GM19463 (cell line): ENCODE data around the gene CATSPERE.

Experiments
- ATAC-seq: cut with Tn5 transposase; IDR thresholded peaks from one replicate; pipeline ENCODE4 v1.9.1; 2021; ENCODE audit warnings: mild to moderate bottlenecking, moderate library complexity; ENCODE audit not compliant: unreplicated experiment

The CATSPERE gene

DNA sequence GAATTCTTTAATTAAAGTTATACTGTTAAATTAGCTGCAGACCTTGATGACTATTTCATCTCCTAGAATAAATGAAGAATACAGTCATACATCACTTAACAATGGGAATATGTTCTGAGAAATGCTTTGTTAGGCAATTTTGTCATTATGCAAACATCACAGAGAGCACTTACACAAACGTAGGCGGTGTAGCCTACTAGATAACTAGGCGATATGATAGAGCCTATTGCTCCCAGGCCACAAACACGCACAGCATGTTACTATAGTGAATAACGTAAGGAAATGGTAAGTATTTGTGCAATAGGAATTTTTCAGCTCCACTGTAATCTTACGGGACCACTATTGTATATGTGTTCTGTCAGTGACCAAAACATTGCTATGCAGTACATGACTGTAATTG is 154.2 kb downstream of the CATSPERE start:
- no peak for ATAC-seq

DNA sequence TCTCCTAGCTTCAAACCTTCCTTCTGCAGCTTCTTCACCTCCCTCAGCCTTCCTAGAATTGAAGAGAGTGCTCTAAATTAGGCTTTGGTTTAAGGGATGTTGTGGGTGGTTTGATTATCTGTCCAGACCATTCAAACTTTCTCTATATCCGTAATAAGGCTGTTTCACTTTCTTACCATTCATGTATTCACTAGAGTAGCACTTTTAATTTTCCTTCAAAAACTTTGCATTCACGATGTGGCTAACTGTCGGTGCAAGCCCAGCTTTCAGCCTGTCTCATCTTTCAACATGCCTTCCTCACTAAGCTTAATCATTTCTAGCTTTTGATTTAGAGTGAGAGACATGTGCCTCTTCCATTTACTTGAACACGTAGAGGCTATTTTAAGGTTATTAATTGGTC is 165.6 kb downstream of the CATSPERE start:
- ATAC-seq: no peak

DNA sequence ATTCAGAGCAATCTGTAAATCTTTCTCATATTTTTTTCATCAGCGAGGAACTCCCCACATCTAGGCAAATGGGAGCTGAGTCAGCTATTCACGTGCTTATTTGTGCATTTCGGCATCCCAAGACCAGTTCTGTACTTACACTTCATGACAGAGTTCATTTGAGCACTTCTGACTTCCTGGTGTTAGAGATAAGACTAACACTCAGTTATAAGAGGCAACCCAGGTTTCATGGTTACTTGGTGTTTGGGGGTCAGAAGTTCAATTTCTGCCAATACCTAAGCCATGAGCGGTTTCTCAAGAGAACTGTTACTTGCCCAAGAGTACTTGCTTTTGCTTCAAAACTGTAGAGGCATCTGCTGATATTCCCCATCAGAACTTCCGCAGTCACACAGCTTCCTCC is 167.7 kb downstream of the CATSPERE start:
- ATAC-seq: no peak

DNA sequence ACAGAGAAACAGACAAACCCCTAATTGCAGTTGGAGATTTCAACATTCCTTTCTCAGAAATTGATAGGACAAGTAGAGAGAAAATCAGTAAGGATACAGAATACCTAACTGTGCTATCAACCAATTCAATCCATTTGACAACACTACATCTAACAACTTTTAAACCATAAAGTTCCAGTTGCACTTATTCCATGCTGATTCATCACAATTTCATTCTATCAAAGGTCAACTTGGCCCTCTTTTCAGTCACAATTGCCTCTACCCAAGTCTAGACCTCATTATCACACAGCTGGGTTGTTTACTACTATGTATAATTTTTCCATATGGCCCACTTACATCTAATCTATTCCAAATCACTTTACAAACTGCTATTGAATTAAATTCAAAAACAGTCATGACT is 172.1 kb downstream of the CATSPERE start:
- ATAC-seq: no peak

DNA sequence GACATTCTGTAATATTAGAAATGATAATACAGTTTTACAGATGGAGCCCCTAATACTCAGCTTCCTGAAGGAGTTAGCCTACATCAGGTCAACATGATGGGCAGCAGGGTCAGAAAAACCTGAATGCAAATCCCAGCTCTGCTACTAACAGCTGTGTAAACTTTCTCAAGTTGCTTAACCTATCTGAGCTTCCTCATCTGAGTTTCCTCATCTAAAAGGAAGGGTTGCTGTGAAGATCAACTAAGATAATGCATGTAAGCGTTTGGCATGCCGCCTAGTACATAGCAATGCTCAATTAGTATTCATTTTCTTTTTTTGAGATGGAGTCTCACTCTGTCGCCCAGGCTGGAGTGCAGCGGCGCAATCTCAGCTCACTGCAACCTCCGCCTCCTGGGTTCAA is 173.5 kb downstream of the CATSPERE start:
- ATAC-seq: no peak

DNA sequence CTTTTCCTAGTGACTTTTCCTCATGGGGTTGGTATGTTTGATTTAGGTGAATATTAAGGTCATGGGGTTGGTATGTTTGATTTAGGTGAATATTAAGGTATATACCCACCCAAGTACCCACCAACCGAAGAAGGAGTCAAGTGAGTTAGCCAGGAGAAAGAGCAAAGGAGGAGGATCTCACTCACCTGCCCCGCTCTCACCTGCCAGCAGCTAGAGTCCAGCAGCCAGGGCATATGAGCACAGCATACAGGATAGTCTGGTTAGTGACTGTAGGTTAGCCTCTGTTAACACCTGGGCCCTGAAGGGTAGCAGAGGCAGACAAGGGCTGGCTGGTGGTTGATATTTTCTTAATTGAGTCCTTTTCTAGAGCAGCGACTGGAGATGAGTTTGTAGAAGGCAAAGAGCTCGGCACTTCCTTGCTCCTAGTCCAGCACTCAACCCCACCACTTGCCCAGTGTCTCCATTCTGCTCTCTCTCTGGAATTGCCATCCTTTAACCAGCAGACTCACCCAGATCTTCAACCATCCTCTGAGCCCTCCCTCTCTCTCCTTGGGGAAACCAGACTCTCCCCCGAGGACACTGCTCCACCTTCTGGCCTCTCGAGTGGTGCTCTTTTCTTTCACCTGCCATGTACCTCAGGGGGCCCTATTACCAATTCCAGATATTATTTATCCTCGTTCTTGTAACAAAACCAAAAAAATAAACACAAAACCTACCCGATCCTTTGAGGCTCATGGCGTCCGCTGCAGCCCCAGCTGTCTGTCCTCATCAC is 175.6 kb downstream of the CATSPERE start:
- ATAC-seq: no peak

DNA sequence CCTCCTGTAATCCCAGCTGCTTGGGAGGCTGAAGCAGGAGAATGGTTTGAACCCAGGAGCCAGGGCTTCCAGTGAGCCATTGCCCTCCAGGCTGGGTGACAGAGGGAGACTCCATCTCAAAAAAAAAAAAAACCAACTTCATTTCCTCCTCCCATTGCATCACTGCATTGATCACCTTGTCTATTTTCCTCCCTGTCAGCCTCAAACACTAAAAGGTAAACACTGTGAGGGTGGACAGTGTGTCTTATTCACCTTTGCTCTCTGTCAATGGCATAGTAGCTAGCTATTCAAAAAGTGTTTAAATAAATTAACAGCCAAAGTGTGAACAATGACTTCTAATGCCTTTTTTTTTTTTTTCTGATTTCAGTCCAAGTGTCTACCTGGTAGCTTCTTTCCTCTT is 178.5 kb downstream of the CATSPERE start:
- ATAC-seq: no peak

DNA sequence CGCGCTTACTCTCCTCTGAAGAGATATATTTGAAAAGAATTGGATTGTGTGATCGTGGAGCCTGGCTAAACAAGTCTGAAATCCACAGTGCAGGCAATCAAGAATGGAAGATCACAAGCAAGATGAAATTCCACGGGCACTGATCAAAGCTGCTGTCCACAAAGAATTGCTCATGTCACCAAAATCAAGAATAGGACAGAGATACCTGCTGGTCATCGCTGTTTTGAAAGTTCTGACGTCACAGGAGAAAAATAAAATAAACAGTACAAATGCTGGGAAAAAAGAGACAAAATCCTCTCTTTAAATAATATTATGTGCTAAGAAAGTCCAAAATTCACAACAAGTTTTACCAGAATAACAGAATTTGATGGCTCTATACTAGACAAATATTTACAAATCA is 179.8 kb downstream of the CATSPERE start:
- ATAC-seq: no peak

DNA sequence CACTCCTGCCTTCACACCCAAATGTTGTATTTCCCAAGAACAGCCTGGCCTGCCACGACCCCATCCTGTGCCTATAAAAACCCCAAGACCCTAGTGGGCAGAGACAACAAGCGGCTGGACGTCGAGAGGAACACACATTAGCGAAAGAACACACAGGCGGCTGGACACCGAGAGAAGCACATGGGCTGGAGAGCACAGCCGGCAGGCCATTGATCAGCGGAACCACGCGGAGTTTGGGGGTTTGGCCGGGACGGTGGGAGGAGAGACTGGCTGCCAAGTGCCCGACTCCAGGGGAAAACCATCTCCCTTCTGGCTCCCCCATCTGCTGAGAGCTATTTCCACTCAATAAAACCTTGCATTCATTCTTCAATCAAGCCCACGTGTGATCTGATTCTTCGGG is 181.5 kb downstream of the CATSPERE start:
- no peak for ATAC-seq

DNA sequence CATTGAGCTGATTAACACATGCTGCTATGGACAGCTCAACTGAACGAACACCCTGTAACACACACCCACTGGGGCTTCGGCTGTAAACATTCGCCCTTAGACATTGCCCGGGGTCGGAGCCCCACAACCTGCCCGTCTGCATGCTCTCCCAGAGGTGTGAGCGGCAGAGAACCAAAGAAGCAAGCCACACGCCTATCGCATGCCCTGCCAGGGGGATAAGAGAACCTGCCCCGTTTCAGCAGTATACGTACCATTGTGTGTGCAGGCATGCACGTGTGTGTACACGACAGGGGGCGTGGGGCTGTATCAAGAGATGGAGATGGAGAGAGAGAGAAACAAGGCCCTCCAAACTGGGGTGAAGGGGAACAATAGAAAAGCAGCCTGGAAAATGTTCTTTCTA is 181.9 kb downstream of the CATSPERE start:
- no peak for ATAC-seq

DNA sequence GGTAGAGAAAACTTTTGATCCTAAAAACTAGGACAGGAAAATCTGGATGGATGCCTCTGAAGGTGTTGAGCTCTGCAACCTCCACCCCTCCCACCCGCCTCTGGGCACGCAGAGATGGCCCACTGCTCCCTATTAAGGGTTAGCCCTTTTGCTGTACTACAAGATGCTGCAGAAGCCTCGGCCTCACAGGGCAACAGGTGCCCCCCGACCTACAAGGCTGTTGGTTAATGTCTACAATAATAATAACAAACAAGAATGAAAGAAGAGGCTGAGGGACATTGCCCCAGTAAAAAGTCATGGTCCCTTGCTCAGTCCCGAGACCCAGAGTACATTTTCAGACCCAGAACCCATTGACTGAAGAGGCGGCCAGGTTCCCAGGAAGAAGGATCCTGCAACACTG is 184.3 kb downstream of the CATSPERE start:
- ATAC-seq: no peak

DNA sequence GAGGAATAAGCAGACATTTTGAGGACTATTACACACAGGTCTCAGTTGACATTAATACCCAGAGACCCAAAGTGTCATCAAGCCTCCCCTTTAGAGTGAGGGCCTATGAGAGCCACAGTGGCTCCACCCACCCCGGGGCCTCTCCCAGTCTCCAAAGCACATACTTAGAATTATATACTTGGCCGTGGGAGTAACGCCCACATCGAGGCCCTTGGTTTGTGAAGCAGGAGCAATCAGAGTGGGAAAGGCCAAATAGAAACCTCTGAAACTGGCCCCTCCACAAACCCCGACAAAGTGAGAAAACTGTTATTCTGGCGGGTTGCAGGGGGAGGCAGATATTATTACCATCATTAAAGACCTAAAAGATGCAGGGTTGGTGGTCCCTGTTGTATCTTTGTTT is 184.8 kb downstream of the CATSPERE start:
- no peak for ATAC-seq

DNA sequence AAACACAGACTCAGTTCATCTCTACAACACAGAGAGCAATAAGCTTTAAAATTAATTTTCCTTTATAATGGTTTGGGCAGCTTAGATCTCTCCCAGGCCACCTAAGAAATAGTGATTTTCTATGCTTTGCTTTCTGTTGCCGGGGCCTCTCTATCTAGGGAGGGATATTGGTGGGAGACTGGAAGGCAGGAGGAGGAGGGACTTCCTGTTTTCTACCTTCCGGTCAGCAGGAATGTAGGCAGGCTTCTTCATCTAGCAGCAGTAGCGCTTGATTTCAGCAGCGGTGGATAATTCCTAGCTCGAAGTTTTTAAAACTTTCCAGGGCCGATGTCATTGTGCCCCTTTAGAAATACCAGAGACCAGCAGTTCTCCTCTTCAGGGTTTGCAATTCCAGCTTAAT is 186.7 kb downstream of the CATSPERE start:
- no peak for ATAC-seq

DNA sequence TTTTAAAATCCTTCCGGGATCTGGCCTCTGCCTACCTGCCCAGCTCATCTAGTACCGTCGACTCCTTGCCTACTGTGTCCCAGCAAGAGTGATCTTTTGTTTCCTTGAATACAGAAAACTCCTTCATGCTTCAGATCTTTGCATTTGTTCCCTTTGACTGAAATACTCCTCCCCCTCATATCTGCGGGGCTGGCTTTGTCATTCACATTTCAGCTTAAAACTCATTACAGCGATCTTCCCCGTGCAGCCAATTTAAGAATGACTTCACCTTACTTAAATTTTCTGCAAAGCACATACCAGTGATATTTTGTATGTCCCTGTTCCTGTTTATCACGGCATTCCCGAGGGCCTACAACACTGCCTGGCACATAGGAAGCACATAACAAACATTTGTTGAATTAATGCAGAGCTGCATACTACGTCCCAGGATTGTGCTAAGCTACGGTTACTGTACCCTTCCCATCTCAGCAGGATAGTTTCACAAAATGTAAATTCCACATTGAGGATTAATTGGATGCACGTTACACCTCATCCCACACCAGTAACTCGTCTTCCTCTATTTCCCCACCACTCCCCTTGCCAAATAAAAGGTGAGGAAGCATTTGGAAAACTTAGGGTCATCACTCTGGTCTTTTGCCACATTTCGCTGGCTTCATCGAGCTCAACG is 191.0 kb downstream of the CATSPERE start:
- no peak for ATAC-seq

DNA sequence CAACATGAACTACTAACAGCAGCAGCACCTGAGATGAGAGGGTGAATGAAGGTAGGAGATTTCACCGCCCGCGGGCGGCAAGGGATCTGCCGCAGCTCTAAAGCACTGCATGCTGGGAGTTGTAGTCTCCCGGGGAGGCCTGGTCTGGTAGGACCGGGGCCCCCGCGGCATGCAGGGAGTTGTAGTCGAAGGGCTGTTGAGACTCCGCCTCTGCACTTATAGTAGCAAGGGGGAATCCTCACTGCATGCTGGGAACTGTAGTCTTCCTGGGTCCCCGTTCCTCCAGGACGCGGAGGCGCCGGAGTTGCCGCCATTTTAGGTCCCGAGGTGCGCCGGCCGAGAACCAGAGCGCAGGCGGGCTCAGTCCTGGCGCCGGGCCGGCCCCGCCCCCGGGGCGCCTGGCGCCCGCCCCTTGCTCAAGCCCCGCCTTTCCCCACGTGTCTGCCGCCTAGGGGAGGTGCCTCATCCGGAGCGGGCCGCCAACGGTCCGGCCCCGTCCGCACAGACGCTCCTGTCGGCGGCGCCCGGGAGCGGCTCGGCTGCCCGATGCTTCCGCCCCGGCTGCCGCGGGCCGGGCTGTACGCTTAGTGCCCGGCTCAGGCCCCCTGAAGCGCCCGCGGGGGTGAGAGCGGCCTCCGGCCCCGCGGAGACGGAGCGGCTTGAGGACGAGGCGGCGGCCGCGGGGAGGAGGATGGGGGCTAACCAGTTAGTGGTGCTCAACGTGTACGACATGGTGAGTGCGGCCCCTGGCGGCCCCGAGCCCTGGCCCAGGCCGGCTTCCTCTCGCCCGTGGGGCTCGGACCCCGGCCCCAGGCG is 191.8 kb downstream of the CATSPERE start, which contains the start of gene DESI2:
DESI2 (plus strand) TSS at position 504 of the 816 bp plus-strand sequence; CDS start at position 692, 188 bp downstream.
- ATAC-seq: peak; percentile 91

DNA sequence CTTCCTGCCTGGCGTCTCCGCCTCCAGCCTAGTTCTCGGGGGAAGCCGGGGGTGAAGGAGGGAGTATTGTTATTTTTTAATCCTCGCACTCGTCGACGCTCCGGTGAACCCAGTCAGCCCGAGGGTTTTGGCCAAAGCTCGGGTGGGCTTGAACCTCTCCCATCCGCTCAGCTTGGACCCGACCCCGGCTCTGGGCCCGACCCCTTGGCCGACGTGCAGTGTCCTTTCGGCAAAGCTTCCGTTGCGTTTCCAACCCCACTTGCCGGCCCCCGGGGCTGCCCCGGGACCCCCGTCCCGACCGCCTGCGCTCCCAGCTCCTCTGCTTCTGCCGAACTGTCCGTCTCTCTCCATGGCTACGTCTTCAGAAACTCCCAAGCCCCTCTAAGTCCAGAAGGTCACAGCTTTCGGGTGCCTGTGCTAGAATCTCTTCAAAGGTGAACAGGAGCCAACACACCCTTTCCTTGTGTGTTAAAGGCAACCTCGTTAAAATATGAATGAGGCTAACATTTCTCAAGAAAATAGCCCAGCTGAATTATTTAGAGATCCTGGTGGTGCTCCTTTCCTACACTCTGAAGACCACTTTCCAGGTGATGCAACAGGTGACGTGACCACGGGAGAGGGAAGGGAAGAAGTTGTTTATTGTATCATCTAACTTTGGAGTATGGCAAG is 192.5 kb downstream of the CATSPERE start:
- no peak for ATAC-seq

DNA sequence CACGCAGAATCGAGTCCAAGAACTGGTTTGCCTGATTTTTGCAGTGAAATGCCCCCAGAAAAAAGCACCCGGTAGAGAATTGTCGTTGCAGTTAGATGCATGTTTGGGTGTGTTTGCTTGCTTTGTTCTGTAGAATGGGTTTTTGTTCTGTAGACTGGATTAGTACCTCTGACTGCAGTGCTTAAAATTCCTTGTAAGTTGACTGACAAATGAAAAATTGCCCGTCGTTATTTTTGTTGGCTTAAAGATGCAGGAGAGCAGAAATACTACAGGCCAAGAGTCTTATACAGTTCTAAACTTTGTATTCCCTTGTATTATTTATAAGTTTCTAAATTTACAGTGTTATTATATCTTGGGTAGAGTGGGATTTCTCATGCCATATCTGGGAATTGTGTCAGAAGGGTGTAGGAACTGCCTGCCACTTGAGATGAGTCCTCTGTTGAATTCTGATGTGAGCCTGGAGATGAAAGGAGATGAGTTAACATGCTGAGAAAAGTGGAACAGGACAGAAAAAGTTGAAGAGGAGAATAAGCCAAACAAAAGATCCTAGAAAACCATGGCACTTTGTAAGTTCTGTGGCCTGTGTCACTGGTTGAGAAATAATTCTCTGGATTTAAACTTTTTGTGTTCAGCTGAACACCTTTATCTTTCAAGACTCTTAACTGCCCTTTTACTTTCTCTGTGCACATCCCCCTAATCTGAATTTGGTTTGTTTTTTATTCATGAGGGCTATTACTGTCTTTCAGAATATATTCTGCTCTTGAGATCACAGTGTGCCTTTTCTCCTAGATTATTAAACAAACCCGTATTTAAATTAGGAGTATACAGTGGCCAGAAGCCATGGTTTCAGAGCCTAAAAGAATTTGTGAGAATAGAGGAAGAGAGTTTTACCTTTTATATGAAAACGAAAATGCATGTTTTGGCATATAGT is 193.3 kb downstream of the CATSPERE start:
- ATAC-seq: no peak

DNA sequence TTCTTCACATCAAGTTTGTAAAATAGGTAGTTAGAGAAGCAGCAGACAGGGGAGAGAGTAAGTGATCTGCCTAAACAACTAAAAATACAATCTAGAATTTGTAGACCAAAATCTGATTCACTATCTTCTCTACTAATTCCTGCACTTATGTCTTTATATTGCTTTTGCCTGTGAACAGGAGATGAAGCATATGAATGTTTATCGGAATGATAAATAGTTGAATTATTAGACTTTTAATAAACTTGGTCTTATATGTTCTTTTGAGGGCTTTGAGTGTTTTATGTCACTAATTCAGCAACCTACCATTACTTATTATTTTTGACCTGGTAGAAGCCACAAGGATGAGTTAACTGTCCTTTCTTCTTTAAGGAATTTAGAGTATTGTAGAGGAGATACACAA is 194.1 kb downstream of the CATSPERE start:
- no peak for ATAC-seq

DNA sequence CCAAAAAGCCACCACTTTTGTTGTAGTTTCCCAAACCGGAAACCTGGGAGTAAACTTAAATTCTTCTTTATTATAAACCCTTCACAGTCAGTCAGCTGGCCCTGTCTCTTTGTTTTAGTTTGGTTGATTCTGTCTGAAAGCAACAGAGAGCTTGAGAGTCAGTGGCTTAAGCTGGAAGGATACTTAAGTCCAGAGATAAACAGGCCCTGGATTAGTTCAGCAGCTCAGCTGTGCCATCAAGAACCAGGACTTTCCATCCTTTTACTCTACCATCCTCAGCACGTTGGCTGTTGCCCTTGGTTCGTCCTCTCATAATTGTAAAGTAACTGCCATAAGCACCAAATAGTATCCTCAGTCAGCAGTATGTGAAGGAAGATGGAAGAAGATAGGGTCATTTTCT is 196.3 kb downstream of the CATSPERE start:
- no peak for ATAC-seq

DNA sequence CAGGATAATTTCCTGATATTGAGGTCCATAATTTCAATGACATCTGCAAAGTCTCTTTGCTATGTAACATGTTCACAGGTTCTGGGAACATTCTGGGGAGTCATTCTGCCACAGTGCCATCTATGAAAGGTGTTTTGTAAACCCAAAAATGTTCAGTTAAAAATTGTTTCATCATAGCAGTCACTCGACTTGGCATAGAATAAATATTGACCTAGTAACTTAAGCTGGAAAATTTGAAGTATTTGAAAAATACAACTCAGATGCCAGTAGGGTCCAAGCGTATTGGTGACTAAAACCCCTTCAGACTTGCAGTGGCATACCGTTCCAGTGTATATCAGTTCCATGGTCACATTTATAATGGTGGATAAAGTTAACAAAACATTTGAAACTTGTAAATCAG is 198.6 kb downstream of the CATSPERE start:
- ATAC-seq: no peak
